ENCODE data around the gene EIF4EBP2.

DNA sequence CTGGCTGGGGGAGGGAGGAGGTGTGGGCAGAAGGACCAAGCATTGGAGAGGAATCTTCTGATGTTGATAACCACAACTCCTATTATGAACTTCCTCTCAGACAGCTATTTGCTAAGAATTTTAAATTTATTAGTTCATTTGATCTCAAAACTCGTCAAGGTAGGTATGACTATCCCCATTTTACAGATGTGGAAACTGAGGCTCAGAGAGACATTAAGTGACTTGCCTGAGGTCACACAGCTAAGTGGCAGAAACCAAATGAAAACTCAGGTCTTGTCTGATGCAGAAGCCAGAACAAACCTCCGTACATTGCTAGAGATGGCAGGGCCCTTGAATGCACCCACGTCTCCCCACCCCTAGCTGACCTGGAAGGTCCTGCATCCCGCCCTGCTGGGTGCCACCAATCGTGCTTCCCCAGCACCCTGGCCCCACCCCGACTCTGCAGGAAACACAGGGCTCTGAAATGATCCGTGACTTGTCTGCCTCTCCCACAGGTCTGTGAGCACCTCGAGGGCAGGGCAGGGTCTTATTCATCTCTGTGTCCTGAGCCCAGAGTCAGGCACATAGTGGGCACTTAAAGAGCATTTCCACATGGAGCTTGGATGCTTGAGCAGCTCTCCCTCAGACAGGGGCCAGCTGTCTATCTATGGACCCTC is 69.0 kb downstream of the EIF4EBP2 start:
- TF ChIP-seq, protein P1, sequence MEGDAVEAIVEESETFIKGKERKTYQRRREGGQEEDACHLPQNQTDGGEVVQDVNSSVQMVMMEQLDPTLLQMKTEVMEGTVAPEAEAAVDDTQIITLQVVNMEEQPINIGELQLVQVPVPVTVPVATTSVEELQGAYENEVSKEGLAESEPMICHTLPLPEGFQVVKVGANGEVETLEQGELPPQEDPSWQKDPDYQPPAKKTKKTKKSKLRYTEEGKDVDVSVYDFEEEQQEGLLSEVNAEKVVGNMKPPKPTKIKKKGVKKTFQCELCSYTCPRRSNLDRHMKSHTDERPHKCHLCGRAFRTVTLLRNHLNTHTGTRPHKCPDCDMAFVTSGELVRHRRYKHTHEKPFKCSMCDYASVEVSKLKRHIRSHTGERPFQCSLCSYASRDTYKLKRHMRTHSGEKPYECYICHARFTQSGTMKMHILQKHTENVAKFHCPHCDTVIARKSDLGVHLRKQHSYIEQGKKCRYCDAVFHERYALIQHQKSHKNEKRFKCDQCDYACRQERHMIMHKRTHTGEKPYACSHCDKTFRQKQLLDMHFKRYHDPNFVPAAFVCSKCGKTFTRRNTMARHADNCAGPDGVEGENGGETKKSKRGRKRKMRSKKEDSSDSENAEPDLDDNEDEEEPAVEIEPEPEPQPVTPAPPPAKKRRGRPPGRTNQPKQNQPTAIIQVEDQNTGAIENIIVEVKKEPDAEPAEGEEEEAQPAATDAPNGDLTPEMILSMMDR (IDR thresholded peaks at IDR 0.05; ENCODE audit: extremely low read depth in 1 of 2, insufficient read depth in 1 of 2, low read depth in 1 of 2, low read length in 2 of 2) = no peak
- TF ChIP-seq POLR2A (IDR thresholded peaks at IDR 0.05; ENCODE audit: low read depth, low read length) = no peak
- TF ChIP-seq, protein P2, sequence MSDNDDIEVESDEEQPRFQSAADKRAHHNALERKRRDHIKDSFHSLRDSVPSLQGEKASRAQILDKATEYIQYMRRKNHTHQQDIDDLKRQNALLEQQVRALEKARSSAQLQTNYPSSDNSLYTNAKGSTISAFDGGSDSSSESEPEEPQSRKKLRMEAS (IDR thresholded peaks at IDR 0.05; ENCODE audit: insufficient read depth, insufficient read length) = no peak
- TF ChIP-seq MYC (IDR thresholded peaks at IDR 0.05; ENCODE audit: low read depth, low read length) = no peak
- TF ChIP-seq GATA2 (IDR thresholded peaks at IDR 0.05; ENCODE audit: insufficient read depth, insufficient read length, low read depth, low read length) = no peak
- TF ChIP-seq POLR2AphosphoS5 (IDR thresholded peaks at IDR 0.05; ENCODE audit: insufficient read depth, low read depth, low read length) = no peak
- no peak for TF ChIP-seq FOS (IDR thresholded peaks at IDR 0.05; ENCODE audit: borderline replicate concordance, insufficient read depth, low read length)

All from endothelial cell of umbilical vein (primary cell).